K562 (cell line): ENCODE data around the gene SORCS1. TPM values are rescaled to one million over a fixed set of nuclear protein-coding genes. Genes with fewer than 3 reads are reported as not detected.

Experiments
- ATAC-seq: fragments of 200-7000 bp; cut with Tn5 transposase; 3 replicates; pipeline ENCODE4 v1.9.1; 2020; ENCODE audit warnings: moderate library complexity
- BruUV-seq: library from RNA; stranded (reverse); fragments of 400-500 nt; replicated peaks from 2 replicates; lab custom pipeline; 2021; lab: Mats Ljungman, UMichigan
- CTCF ChIA-PET: fragments of 300-600 bp; formaldehyde crosslinking; extraction: SDS; loops from one replicate; lab custom pipeline; 2021; ENCODE audit warnings: low intra/inter-chr PET ratio; lab: Yijun Ruan, JAX
- POLR2A ChIA-PET: fragments of 300-600, 350-650 bp; sonication (Branson Sonifier 250); formaldehyde crosslinking; extraction: SDS; loops from one replicate; lab custom pipeline; 2021; ENCODE audit warnings: antibody characterized with exemption, inconsistent platforms; lab: Yijun Ruan, JAX
- DNase-seq, 4 experiments: peaks; one replicate each; pipeline versions ENCODE4 v3.0.0 to v3.0.0-alpha.2; 2011 to 2018; ENCODE audit warnings: low spot score in 3 of 4, mixed read lengths in 3 of 4; ENCODE audit errors: extremely low read depth in 1 of 4
- FAIRE-seq: peaks from 2 replicates; lab custom pipeline; 2011; peaks lifted over from hg19 to GRCh38; lab: Jason Lieb, UNC
- H2AFZ ChIP-seq: 2 replicates; pipeline ENCODE4 v1.6.0; 2011; ENCODE audit warnings: low read depth, low read length, control low read depth, inconsistent platforms
- H3K27ac ChIP-seq: fragments of 200-600 bp; 3 replicates; pipeline ENCODE4 v1.8.0; 2011; ENCODE audit warnings: low read depth, mild to moderate bottlenecking, control low read depth, inconsistent platforms, low read length, moderate library complexity, mixed read lengths; ENCODE audit errors: extremely low read depth
- H3K27me3 ChIP-seq, 2 experiments: fragments of 300-600 bp in 1 of 2; 2 replicates in 1 of 2; 3 replicates in 1 of 2; pipeline versions ENCODE4 v1.6.0 to v1.8.0; 2011; ENCODE audit warnings: inconsistent platforms in 2 of 2, low read length in 2 of 2, mild to moderate bottlenecking in 1 of 2, mixed read lengths in 1 of 2, moderate library complexity in 1 of 2; ENCODE audit not compliant: control insufficient read depth in 2 of 2, insufficient read depth in 2 of 2
- H3K36me3 ChIP-seq: fragments of 300-600 bp; 3 replicates; pipeline ENCODE4 v1.8.0; 2011; ENCODE audit warnings: mild to moderate bottlenecking, low read length, inconsistent platforms; ENCODE audit not compliant: control insufficient read depth, insufficient read depth
- H3K4me1 ChIP-seq, 2 experiments: fragments of 200-600 bp in 1 of 2; replicated peaks in 1 of 2; 2 replicates in 1 of 2; 3 replicates in 1 of 2; pipeline versions ENCODE4 v1.5.1 to v1.8.0; 2011; ENCODE audit warnings: inconsistent platforms in 2 of 2, low read length in 2 of 2, mild to moderate bottlenecking in 1 of 2, mixed read lengths in 1 of 2, moderate library complexity in 1 of 2; ENCODE audit not compliant: control insufficient read depth in 2 of 2, insufficient read depth in 2 of 2
- H3K4me2 ChIP-seq: 2 replicates; pipeline ENCODE4 v1.6.1; 2011; ENCODE audit warnings: low read length, control low read depth, inconsistent platforms, mixed read lengths; ENCODE audit not compliant: insufficient read depth
- H3K4me3 ChIP-seq: fragments of 200-600 bp; sonication (generic), shearing (Covaris generic); 2 replicates; pipeline ENCODE4 v1.5.1; 2016; ENCODE audit warnings: control low read depth, inconsistent platforms
- H3K79me2 ChIP-seq: fragments of 200-600 bp; 3 replicates; pipeline ENCODE4 v1.8.0; 2011; ENCODE audit warnings: low read length, inconsistent platforms; ENCODE audit not compliant: control insufficient read depth, insufficient read depth
- H3K9ac ChIP-seq, 2 experiments: 2 replicates each; pipeline versions ENCODE4 v1.6.0 to v1.6.1; 2011; ENCODE audit warnings: low read depth in 2 of 2, low read length in 2 of 2, control low read depth in 1 of 2, inconsistent platforms in 1 of 2, mild to moderate bottlenecking in 1 of 2, mixed read lengths in 1 of 2; ENCODE audit not compliant: insufficient read depth in 1 of 2
- H3K9me1 ChIP-seq: one replicate; pipeline ENCODE4 v1.6.0; 2011; ENCODE audit warnings: inconsistent platforms, mild to moderate bottlenecking, low read length, moderate library complexity; ENCODE audit not compliant: control insufficient read depth, insufficient read depth
- H3K9me3 ChIP-seq: replicated peaks from 2 replicates; pipeline ENCODE4 v1.5.1; 2011; ENCODE audit warnings: low read depth, low read length, inconsistent platforms; ENCODE audit not compliant: control insufficient read depth, insufficient read depth
- H4K20me1 ChIP-seq: replicated peaks from 2 replicates; pipeline ENCODE4 v1.6.1; 2011; ENCODE audit warnings: low read length, inconsistent platforms, mixed read lengths; ENCODE audit not compliant: control insufficient read depth, insufficient read depth
- CHD4 ChIP-seq: fragments of 200-600 bp; sonication (generic); IDR thresholded peaks from 3 replicates; pipeline ENCODE4 v1.6.1; 2012; ENCODE audit warnings: low read depth, mild to moderate bottlenecking, mixed read lengths, low read length, inconsistent platforms; ENCODE audit not compliant: insufficient read depth, insufficient replicate concordance, poor library complexity, severe bottlenecking
- E2F5 ChIP-seq: sonication (generic); formaldehyde crosslinking; IDR thresholded peaks from 2 replicates; pipeline ENCODE4 v1.8.0; 2022; ENCODE audit warnings: mild to moderate bottlenecking, missing genetic modification reagents
- HNRNPLL ChIP-seq: fragments of 200-400 bp; formaldehyde crosslinking; IDR thresholded peaks from 2 replicates; pipeline ENCODE4 v1.6.1; 2017; ENCODE audit warnings: low read length, low read depth, mild to moderate bottlenecking; ENCODE audit not compliant: poor library complexity, severe bottlenecking
- RAD21 ChIP-seq, 2 experiments: fragments of 250-450 bp in 1 of 2; fragments of 450-650 bp in 1 of 2; sonication (Bioruptor Pico) in 1 of 2; formaldehyde crosslinking in 1 of 2; IDR thresholded peaks in 1 of 2; conservative IDR thresholded peaks in 1 of 2; 2 replicates each; pipeline versions ENCODE4 v1.4.0 to v1.8.0; 2020 to 2022; ENCODE audit warnings: mild to moderate bottlenecking in 2 of 2, moderate library complexity in 1 of 2
- RUNX1 ChIP-seq: sonication (generic); IDR thresholded peaks from 2 replicates; pipeline ENCODE4 v1.6.1; 2016; ENCODE audit warnings: antibody characterized with exemption, low read depth
- SETDB1 ChIP-seq: IDR thresholded peaks from one replicate; pipeline ENCODE4 v1.6.1; 2012; ENCODE audit warnings: low read length, control low read depth, inconsistent platforms
- SP2 ChIP-seq: IDR thresholded peaks from 2 replicates; pipeline ENCODE4 v1.6.1; 2011; ENCODE audit warnings: mild to moderate bottlenecking, low read depth, low read length, moderate library complexity; ENCODE audit not compliant: poor library complexity, severe bottlenecking; ENCODE audit errors: extremely low read depth
- ZBTB49 ChIP-seq: sonication (generic); formaldehyde crosslinking; IDR thresholded peaks from 2 replicates; pipeline ENCODE4 v1.8.0; 2022; ENCODE audit warnings: missing genetic modification reagents, mild to moderate bottlenecking, borderline replicate concordance
- ZNF76 ChIP-seq: fragments of 250-450 bp; sonication (Bioruptor Pico); IDR thresholded peaks from 2 replicates; pipeline ENCODE4 v1.4.0; 2020; ENCODE audit warnings: mild to moderate bottlenecking, moderate library complexity, borderline replicate concordance
- WGBS: fragments of 100-300 bp; shearing (Covaris generic); methylation state at CpG from one replicate; pipeline ENCODE4 v1.1.6; 2016; ENCODE audit warnings: low coverage, mixed read lengths; ENCODE audit not compliant: insufficient coverage; ENCODE audit errors: missing lambda C conversion rate; 5-methylcytosine and 5-hydroxymethylcytosine counted together
- in situ Hi-C: fragments of 300-500 bp; cut with MboI; formaldehyde crosslinking; loops from 4 replicates; pipeline ENCODE4 v1.15.0; 2018; ENCODE audit warnings: inconsistent platforms, mixed read lengths
- intact Hi-C: fragments of 100-400 bp; cut with micrococcal nuclease; formaldehyde crosslinking; loops from 2 replicates; pipeline ENCODE4 v1.14.2; 2022
- polyA plus RNA-seq, 8 experiments: library from polyadenylated mRNA; depleted of rRNA in 4 of 8; stranded (reverse) in 5 of 8; unstranded in 3 of 8; fragments of >200 nt; fragmentation: Nextera tagmentation in 2 of 8; fragmentation: Illumina TruSeq in 1 of 8; extraction: Ambion mirVana in 2 of 8; extraction: Trizol in 1 of 8; gene quantifications; 2 replicates each; pipeline versions ENCODE4 v1.2.1 to v1.2.3, GENCODE V29; 2011 to 2014; ENCODE audit warnings: inconsistent platforms in 1 of 8, missing spikeins in 1 of 8
- total RNA-seq, 7 experiments: library from RNA; depleted of rRNA in 6 of 7; stranded (reverse); fragments of >200 nt in 6 of 7; fragmentation: Illumina TruSeq in 2 of 7; extraction: Trizol in 2 of 7; gene quantifications; 2 replicates each; pipeline versions ENCODE4 v1.2.1 to v1.2.3, GENCODE V29; 2011 to 2021; ENCODE audit warnings: low replicate concordance in 1 of 7
- TF ChIP-seq, protein P1 (sequence below), 3 experiments: IDR thresholded peaks in 2 of 3; conservative IDR thresholded peaks in 1 of 3; 2 replicates each; pipeline ENCODE4 v1.5.1; 2011 to 2012; ENCODE audit warnings: low read length in 3 of 3, mild to moderate bottlenecking in 3 of 3, control low read depth in 2 of 3, improper control_type of control experiment in 1 of 3, inconsistent platforms in 1 of 3, low read depth in 1 of 3, mixed read lengths in 1 of 3, moderate library complexity in 1 of 3; ENCODE audit not compliant: insufficient read depth in 2 of 3

Gene SORCS1
- total and polyA plus RNA-seq, 9 of the 15 experiments (the other 6 are each of a cell fraction or from before 2014, with no cell fraction given): 1.5 to 3.9 (median 2.7) TPM

DNA sequence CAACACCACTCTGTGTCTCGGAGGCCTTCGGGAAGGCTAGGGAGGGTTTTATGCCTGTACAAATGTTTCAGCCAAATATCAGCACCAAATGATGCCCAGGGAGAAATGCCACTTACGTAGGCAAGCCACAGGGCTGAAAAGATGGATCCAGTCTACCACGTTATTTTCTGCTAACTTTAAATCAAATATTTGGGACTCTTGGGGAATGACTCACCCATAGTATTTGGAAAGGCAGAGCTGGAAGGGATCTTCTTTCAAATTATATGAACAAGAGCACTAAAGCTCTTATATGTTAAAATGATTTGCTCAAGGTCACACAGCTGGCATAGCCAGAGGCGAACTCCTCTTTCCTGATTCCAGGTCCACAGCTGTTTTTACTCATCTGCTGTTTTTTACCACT is 591.4 kb downstream of the SORCS1 start (continued):
- TF ChIP-seq ZNF76 (CRISPR knock-in tag): no peak
- no peak for TF ChIP-seq RUNX1
- no peak for TF ChIP-seq HNRNPLL

- Histone ChIP-seq H3K79me2 (no peaks in the 10 kb centered on the region), H3K36me3 (no peaks in the 10 kb centered on the region), H3K27ac (no peak overlapping the region), H2AFZ (no peak overlapping the region), H3K4me2 (no peak overlapping the region), H3K9me1 (no peaks in the 10 kb centered on the region), H3K27me3 (no peaks in the 10 kb centered on the region), H3K4me3 (no peak overlapping the region), H3K4me1 (no peaks in the 10 kb centered on the region), H4K20me1 (no peaks in the 10 kb centered on the region), H3K9me3 (no peaks in the 10 kb centered on the region), H3K9ac (no peak overlapping the region)
- TF ChIP-seq E2F5 (CRISPR knock-in tag): no peak
- TF ChIP-seq, protein P1, sequence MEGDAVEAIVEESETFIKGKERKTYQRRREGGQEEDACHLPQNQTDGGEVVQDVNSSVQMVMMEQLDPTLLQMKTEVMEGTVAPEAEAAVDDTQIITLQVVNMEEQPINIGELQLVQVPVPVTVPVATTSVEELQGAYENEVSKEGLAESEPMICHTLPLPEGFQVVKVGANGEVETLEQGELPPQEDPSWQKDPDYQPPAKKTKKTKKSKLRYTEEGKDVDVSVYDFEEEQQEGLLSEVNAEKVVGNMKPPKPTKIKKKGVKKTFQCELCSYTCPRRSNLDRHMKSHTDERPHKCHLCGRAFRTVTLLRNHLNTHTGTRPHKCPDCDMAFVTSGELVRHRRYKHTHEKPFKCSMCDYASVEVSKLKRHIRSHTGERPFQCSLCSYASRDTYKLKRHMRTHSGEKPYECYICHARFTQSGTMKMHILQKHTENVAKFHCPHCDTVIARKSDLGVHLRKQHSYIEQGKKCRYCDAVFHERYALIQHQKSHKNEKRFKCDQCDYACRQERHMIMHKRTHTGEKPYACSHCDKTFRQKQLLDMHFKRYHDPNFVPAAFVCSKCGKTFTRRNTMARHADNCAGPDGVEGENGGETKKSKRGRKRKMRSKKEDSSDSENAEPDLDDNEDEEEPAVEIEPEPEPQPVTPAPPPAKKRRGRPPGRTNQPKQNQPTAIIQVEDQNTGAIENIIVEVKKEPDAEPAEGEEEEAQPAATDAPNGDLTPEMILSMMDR (IDR thresholded peaks at IDR 0.05 in 2 of 3, conservative IDR thresholded peaks at IDR 0.05 in 1 of 3; ENCODE audit: insufficient read depth in 2 of 3, low read depth in 1 of 3, low read length in 3 of 3): peak in 2 of 3 experiments; percentile 28 to 29; a peak in 2 of 6 replicates
- no peak for TF ChIP-seq ZBTB49 (CRISPR knock-in tag)
- no peak for TF ChIP-seq SP2
- TF ChIP-seq RAD21 (CRISPR knock-in tag; conservative IDR thresholded peaks at IDR 0.05 in 1 of 2, IDR thresholded peaks at IDR 0.05 in 1 of 2): 0 out of 4 replicates have a peak, but pooled peaks of 1 of the 2 experiments have one; percentile 15
- no peak for TF ChIP-seq SETDB1
- TF ChIP-seq CHD4: no peak
- ATAC-seq: no peak
- ChIA-PET POLR2A (no interaction called here), CTCF (no interaction called here)
- no TSS peak for BruUV-seq
- FAIRE-seq: no peak
- DNase-seq: peak in 2 of 4 experiments; percentile 3 to 4
- 1% methylated on average over 5 of the region's 5 CpGs for WGBS
- in situ Hi-C loops (no loop called here), intact Hi-C loops (no loop called here)
Observed at GRCh38 chr10:106571192-106571946, 593.1 kb downstream of the SORCS1 start.
